Upper lobe of left lung (tissue), 6 donors: ENCODE results near the gene CHD5. TPM values are rescaled to one million over a fixed set of nuclear protein-coding genes. Genes with fewer than 3 reads are reported as not detected.

Experiments
- ATAC-seq, 2 donors: fragments of 200-7000 bp; cut with Tn5 transposase; one replicate each; pipeline ENCODE4 v1.9.1; 2022; ENCODE audit warnings: mild to moderate bottlenecking in 2 of 2, moderate library complexity in 2 of 2; ENCODE audit not compliant: low FRiP score in 2 of 2
- DNase-seq, 2 donors: peaks; one replicate each; pipeline ENCODE4 v3.0.0-alpha.2; 2019 to 2020
- H3K27ac ChIP-seq, 4 donors: fragments of 200-600 bp; sonication (generic); one replicate each; pipeline ENCODE4 v1.5.1; 2016 to 2019
- H3K27me3 ChIP-seq, 4 donors: fragments of 200-600 bp; sonication (generic); one replicate each; pipeline ENCODE4 v1.5.1; 2017 to 2019
- H3K36me3 ChIP-seq, 4 donors: fragments of 200-600 bp; sonication (generic); one replicate each; pipeline ENCODE4 v1.5.1; 2016 to 2019
- H3K4me1 ChIP-seq, 4 donors: fragments of 200-600 bp; sonication (generic); one replicate each; pipeline ENCODE4 v1.5.1; 2018 to 2019
- H3K4me3 ChIP-seq, 4 donors: fragments of 200-600 bp; sonication (generic); one replicate each; pipeline ENCODE4 v1.5.1; 2017 to 2019; ENCODE audit warnings: mild to moderate bottlenecking in 2 of 4, moderate library complexity in 1 of 4
- H3K9me3 ChIP-seq, 4 donors: fragments of 200-600 bp; sonication (generic); one replicate each; pipeline ENCODE4 v1.5.1; 2018 to 2019
- EP300 ChIP-seq, 4 donors: sonication (generic); formaldehyde crosslinking; IDR thresholded peaks; one replicate each; pipeline ENCODE4 v1.5.1; 2017; ENCODE audit warnings: antibody characterized with exemption in 4 of 4, control low read depth in 2 of 4
- POLR2A ChIP-seq, 4 donors: fragments of 450-650 bp; IDR thresholded peaks; one replicate each; pipeline ENCODE4 v1.5.1; 2016 to 2017; ENCODE audit warnings: antibody characterized with exemption in 4 of 4, mild to moderate bottlenecking in 2 of 4
- POLR2AphosphoS5 ChIP-seq, 2 donors: sonication (generic); formaldehyde crosslinking; IDR thresholded peaks; one replicate each; pipeline ENCODE4 v1.5.1; 2017; ENCODE audit warnings: antibody characterized with exemption in 2 of 2
- WGBS, 2 donors: methylation state at CpG; one replicate each; pipeline ENCODE4 v1.1.5; 2017 to 2018; 5-methylcytosine and 5-hydroxymethylcytosine counted together
- total RNA-seq, 6 donors: library from RNA; depleted of rRNA in 4 of 6; stranded (reverse); fragments of >200 nt in 4 of 6; gene quantifications; one replicate each; pipeline versions ENCODE4 v1.1.0 to v1.2.1, GENCODE V29; 2016 to 2021
- TF ChIP-seq, protein P1 (sequence below), 6 experiments: fragments of 450-650 bp in 4 of 6; fragments of 200-600 bp in 2 of 6; sonication (generic) in 2 of 6; IDR thresholded peaks; one replicate each; pipeline ENCODE4 v1.5.1; 2016 to 2019; ENCODE audit warnings: antibody characterized with exemption in 6 of 6
- donor health status: DM: no; HTN: no; CAD: no; lungs with moderate emphysema.
- donor health status: DM: no; HTN: yes; CAD: no; lungs with severe emphysema.

The CHD5 gene
- total RNA-seq, 6 donors from 2014 or later: 0.14 to 1.3 (median 0.25) TPM

DNA sequence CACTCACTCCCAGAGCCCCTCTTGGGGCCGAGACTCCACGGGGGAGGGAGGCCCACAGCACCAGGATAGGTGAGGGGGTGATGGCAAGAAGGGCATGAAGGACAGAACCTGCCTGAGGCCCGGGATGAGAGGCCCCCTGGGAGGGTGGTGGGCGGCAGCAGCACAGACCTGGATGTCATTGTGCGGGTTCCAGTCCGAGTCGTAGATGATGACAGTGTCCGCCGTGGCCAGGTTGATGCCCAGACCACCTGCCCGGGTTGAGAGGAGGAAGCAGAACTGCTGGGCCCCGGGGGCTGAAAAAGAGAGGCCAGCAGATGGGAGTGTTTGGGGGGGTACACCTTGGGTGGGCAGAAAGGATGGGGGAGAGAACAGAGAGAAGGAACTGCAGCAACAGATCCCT is 50.1 kb downstream of the CHD5 start:
- DNase-seq: no peak
- TF ChIP-seq, protein P1, sequence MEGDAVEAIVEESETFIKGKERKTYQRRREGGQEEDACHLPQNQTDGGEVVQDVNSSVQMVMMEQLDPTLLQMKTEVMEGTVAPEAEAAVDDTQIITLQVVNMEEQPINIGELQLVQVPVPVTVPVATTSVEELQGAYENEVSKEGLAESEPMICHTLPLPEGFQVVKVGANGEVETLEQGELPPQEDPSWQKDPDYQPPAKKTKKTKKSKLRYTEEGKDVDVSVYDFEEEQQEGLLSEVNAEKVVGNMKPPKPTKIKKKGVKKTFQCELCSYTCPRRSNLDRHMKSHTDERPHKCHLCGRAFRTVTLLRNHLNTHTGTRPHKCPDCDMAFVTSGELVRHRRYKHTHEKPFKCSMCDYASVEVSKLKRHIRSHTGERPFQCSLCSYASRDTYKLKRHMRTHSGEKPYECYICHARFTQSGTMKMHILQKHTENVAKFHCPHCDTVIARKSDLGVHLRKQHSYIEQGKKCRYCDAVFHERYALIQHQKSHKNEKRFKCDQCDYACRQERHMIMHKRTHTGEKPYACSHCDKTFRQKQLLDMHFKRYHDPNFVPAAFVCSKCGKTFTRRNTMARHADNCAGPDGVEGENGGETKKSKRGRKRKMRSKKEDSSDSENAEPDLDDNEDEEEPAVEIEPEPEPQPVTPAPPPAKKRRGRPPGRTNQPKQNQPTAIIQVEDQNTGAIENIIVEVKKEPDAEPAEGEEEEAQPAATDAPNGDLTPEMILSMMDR (IDR thresholded peaks at IDR 0.05): no peak
- no peak for TF ChIP-seq POLR2A (IDR thresholded peaks at IDR 0.05)
- TF ChIP-seq POLR2AphosphoS5 (IDR thresholded peaks at IDR 0.05): no peak
- no peak for TF ChIP-seq EP300 (IDR thresholded peaks at IDR 0.05)
- 73 to 79% methylated on average over 11 of the region's 11 CpGs for WGBS, 2 donors

DNA sequence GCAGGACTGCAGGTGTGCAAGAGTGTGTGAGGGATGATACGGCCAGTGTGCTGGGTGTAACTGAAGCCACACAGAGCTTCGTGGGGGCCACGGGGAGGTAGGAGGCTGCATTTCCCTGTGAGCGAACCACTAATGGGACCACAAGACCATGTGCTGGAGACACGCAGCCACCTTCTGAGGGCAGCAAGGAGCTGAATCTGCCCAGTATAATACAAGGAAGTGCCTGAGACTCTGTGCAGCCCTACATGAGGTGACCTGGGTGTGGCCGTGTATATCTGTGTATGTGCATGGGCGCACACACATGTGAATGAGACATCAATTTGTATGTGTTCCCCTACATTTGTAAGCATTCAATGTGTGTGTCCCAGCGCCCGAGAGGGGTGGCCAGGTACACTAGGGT is 50.8 kb downstream of the CHD5 start:
- H3K9me3 ChIP-seq: peaks cover 0 to 6% (median 2%) of the 10 kb centered on the region in 4 donors
- no peak overlapping the region for H3K27ac ChIP-seq
- TF ChIP-seq POLR2AphosphoS5 (IDR thresholded peaks at IDR 0.05) (no peak), EP300 (IDR thresholded peaks at IDR 0.05) (no peak), POLR2A (IDR thresholded peaks at IDR 0.05) (no peak)
- TF ChIP-seq, protein P1 (IDR thresholded peaks at IDR 0.05): no peak
- no peaks in the 10 kb centered on the region for H3K27me3 ChIP-seq
- 69 to 74% methylated on average over 9 of the region's 9 CpGs for WGBS, 2 donors
- no peak for ATAC-seq
- no peak overlapping the region for H3K4me3 ChIP-seq
- no peak for DNase-seq
- no peaks in the 10 kb centered on the region for H3K36me3 ChIP-seq
- H3K4me1 ChIP-seq: peaks cover 3 to 10% (median 6%) of the 10 kb centered on the region in 4 donors

More for the DNA sequence above, 50.1 kb downstream of the CHD5 start:
- H3K9me3 ChIP-seq: peaks cover 0 to 6% (median 2%) of the 10 kb centered on the region in 4 donors
- no peak for ATAC-seq
- no peaks in the 10 kb centered on the region for H3K27me3 ChIP-seq
- no peak overlapping the region for H3K27ac ChIP-seq
- H3K4me3 ChIP-seq: no peak overlapping the region
- H3K4me1 ChIP-seq: peaks cover 3 to 10% (median 6%) of the 10 kb centered on the region in 4 donors
- no peaks in the 10 kb centered on the region for H3K36me3 ChIP-seq

GRCh38 chr1:6128276-6129081 is 51.6 kb downstream of the CHD5 start:
- Histone ChIP-seq H3K4me1 (peaks cover 3 to 10% (median 6%) of the 10 kb centered on the region in 4 donors), H3K27me3 (no peaks in the 10 kb centered on the region), H3K4me3 (no peak overlapping the region), H3K9me3 (peaks cover 0 to 6% (median 2%) of the 10 kb centered on the region in 4 donors), H3K27ac (no peak overlapping the region), H3K36me3 (no peaks in the 10 kb centered on the region)
- TF ChIP-seq POLR2A (IDR thresholded peaks at IDR 0.05) (no peak), POLR2AphosphoS5 (IDR thresholded peaks at IDR 0.05) (no peak), EP300 (IDR thresholded peaks at IDR 0.05) (no peak)
- TF ChIP-seq, protein P1 (IDR thresholded peaks at IDR 0.05): no peak
- DNase-seq (peak in 1 of 2 donors; percentile 78), ATAC-seq (no peak)
- WGBS, 2 donors: 90 to 91% methylated on average over 9 to 23 of the region's 34 CpGs

DNA sequence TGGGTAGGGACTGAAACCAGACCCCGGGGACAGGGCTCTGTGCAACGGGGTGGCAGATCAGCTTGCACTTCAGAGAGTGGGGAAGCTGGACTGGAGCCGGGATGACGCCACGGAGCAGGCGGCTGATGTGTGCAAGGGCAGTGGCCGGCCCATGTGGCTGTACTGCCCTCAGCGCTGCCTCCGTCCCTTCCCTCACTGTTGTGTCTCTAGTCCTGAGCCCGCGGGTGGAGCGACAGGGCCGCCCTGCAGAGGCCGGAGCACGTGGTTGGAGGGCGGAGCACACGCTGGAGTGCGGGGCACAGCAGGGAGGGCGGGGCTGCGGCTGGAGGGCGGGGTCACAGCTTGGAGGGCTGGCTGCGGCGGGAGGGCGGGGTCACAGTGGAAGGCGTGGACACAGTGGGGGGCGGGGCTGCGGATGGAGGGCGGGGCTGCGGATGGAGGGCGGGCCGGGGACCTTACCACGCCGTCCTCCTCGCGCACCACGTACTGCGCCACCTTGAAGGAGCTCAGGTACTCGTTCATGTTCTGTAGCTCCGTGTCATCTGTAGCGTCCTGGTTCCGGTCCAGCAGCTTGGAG is 52.4 kb downstream of the CHD5 start:
- peak overlapping the region in 2 of 4 donors; percentile 6 to 12 for H3K4me3 ChIP-seq
- TF ChIP-seq, protein P1 (IDR thresholded peaks at IDR 0.05): no peak
- TF ChIP-seq POLR2A (IDR thresholded peaks at IDR 0.05): no peak
- TF ChIP-seq POLR2AphosphoS5 (IDR thresholded peaks at IDR 0.05): no peak
- no peak for TF ChIP-seq EP300 (IDR thresholded peaks at IDR 0.05)

More for the DNA sequence above, 52.4 kb downstream of the CHD5 start:
- no peaks in the 10 kb centered on the region for H3K36me3 ChIP-seq
- peaks cover 0 to 6% (median 2%) of the 10 kb centered on the region in 4 donors for H3K9me3 ChIP-seq
- ATAC-seq (peak; percentile 76 to 93), DNase-seq (peak; percentile 82 to 96)
- H3K4me1 ChIP-seq: peaks cover 3 to 10% (median 6%) of the 10 kb centered on the region in 4 donors
- no peaks in the 10 kb centered on the region for H3K27me3 ChIP-seq
- no peak overlapping the region for H3K27ac ChIP-seq
- 22 to 23% methylated on average over 16 to 36 of the region's 41 CpGs for WGBS, 2 donors
